ENCODE results near the gene TTC6. TPM values are rescaled to one million over a fixed set of nuclear protein-coding genes. Genes with fewer than 3 reads are reported as not detected.

The TTC6 gene
- total and polyA plus RNA-seq, 4 donors, result 0.74 to 21.7 (median 3.6) TPM

DNA sequence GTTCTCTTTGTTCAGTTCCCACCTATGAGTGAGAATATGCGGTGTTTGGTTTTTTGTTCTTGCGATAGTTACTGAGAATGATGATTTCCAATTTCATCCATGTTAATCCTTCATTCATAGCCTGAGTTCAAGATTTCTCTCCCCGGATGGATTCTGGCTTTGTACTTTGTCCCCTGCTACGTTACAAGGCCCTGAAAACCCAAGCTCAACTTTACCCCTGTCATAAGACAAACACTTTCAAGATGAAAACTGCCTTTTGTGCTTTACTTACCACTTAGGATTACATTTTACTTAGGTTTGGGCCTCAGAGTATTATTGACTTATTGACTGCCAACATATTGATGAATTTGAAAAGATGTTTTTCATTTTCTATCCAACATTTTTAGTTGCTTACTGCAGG is 36.7 kb upstream of the TTC6 start (continued):
- TF ChIP-seq TAF1 (conservative IDR thresholded peaks at IDR 0.05) (no peak), FOXA2 (IDR thresholded peaks at IDR 0.05) (no peak), HNF4G (IDR thresholded peaks at IDR 0.05) (no peak), NR2F2 (IDR thresholded peaks at IDR 0.05) (no peak), RAD21 (IDR thresholded peaks at IDR 0.05) (no peak), RXRA (IDR thresholded peaks at IDR 0.05) (no peak)
- TF ChIP-seq, protein P1, sequence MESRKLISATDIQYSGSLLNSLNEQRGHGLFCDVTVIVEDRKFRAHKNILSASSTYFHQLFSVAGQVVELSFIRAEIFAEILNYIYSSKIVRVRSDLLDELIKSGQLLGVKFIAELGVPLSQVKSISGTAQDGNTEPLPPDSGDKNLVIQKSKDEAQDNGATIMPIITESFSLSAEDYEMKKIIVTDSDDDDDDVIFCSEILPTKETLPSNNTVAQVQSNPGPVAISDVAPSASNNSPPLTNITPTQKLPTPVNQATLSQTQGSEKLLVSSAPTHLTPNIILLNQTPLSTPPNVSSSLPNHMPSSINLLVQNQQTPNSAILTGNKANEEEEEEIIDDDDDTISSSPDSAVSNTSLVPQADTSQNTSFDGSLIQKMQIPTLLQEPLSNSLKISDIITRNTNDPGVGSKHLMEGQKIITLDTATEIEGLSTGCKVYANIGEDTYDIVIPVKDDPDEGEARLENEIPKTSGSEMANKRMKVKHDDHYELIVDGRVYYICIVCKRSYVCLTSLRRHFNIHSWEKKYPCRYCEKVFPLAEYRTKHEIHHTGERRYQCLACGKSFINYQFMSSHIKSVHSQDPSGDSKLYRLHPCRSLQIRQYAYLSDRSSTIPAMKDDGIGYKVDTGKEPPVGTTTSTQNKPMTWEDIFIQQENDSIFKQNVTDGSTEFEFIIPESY (IDR thresholded peaks at IDR 0.05), result no peak

GRCh38 chr14:37559386-37559785 is 36.0 kb upstream of the TTC6 start:
- 93% methylated on average over 6 of the region's 6 CpGs for WGBS
- no peak overlapping the region for H3K9ac ChIP-seq (ENCODE audit: low read depth in 1 of 2, low read length in 2 of 2)
- H3K36me3 ChIP-seq (ENCODE audit: control insufficient read depth in 4 of 4, insufficient read depth in 3 of 4, low read depth in 1 of 4, low read length in 3 of 4), result no peaks in the 10 kb centered on the region
- no peak overlapping the region for H3K27ac ChIP-seq (ENCODE audit: low read depth in 1 of 2, low read length in 2 of 2)
- peaks cover 2 to 14% (median 9%) of the 10 kb centered on the region in 4 donors for H3K4me1 ChIP-seq (ENCODE audit: control insufficient read depth in 4 of 4, insufficient read depth in 4 of 4, low read length in 3 of 4)
- no peak overlapping the region for H3K4me3 ChIP-seq (ENCODE audit: low read depth in 1 of 3, low read length in 3 of 3)
- H3K27me3 ChIP-seq (ENCODE audit: control insufficient read depth in 4 of 4, insufficient read depth in 4 of 4, low read length in 3 of 4), result no peaks in the 10 kb centered on the region
- no peaks in the 10 kb centered on the region for H3K9me3 ChIP-seq (ENCODE audit: control insufficient read depth in 4 of 4, low read length in 3 of 4)
- DNase-seq (ENCODE audit: low spot score), result no peak
- TF ChIP-seq FOXA1 (IDR thresholded peaks at IDR 0.05), result no peak
- TF ChIP-seq, protein P2, sequence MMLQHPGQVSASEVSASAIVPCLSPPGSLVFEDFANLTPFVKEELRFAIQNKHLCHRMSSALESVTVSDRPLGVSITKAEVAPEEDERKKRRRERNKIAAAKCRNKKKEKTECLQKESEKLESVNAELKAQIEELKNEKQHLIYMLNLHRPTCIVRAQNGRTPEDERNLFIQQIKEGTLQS (IDR thresholded peaks at IDR 0.05), result no peak

DNA sequence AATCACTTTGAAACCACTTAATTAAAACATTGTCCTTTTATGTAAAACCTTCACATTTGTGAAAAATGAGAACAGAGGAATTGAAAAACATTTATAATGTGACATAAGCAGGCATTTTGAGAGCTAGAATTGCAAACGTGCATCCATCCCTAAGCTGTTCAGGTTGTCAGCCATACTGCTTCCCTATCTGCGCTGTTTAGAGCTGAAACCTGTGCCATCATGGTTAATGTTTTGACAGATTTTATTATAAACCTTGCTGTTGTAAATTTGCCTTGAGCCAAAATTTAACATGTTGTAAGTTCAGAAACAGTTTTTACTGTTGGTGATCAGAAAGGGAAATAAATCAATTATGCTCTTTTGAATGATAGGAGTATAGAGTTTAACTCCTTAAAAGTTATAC is 32.2 kb upstream of the TTC6 start:
- TF ChIP-seq FOXA2 (IDR thresholded peaks at IDR 0.05) (no peak), SP1 (IDR thresholded peaks at IDR 0.05) (no peak), YY1 (IDR thresholded peaks at IDR 0.05) (no peak), HNF4G (IDR thresholded peaks at IDR 0.05) (no peak), JUND (IDR thresholded peaks at IDR 0.05) (no peak), RXRA (IDR thresholded peaks at IDR 0.05) (no peak), EGR1 (IDR thresholded peaks at IDR 0.05; ENCODE audit: low read depth in 2 of 2) (no peak), HNF4A (conservative IDR thresholded peaks at IDR 0.05) (no peak), TAF1 (conservative IDR thresholded peaks at IDR 0.05) (no peak), NR2F2 (IDR thresholded peaks at IDR 0.05) (no peak), FOXA1 (IDR thresholded peaks at IDR 0.05) (no peak), RAD21 (IDR thresholded peaks at IDR 0.05) (no peak)
- TF ChIP-seq, protein P3, sequence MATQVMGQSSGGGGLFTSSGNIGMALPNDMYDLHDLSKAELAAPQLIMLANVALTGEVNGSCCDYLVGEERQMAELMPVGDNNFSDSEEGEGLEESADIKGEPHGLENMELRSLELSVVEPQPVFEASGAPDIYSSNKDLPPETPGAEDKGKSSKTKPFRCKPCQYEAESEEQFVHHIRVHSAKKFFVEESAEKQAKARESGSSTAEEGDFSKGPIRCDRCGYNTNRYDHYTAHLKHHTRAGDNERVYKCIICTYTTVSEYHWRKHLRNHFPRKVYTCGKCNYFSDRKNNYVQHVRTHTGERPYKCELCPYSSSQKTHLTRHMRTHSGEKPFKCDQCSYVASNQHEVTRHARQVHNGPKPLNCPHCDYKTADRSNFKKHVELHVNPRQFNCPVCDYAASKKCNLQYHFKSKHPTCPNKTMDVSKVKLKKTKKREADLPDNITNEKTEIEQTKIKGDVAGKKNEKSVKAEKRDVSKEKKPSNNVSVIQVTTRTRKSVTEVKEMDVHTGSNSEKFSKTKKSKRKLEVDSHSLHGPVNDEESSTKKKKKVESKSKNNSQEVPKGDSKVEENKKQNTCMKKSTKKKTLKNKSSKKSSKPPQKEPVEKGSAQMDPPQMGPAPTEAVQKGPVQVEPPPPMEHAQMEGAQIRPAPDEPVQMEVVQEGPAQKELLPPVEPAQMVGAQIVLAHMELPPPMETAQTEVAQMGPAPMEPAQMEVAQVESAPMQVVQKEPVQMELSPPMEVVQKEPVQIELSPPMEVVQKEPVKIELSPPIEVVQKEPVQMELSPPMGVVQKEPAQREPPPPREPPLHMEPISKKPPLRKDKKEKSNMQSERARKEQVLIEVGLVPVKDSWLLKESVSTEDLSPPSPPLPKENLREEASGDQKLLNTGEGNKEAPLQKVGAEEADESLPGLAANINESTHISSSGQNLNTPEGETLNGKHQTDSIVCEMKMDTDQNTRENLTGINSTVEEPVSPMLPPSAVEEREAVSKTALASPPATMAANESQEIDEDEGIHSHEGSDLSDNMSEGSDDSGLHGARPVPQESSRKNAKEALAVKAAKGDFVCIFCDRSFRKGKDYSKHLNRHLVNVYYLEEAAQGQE (IDR thresholded peaks at IDR 0.05), result no peak
- TF ChIP-seq, protein P1 (IDR thresholded peaks at IDR 0.05), result no peak
- TF ChIP-seq, protein P2 (IDR thresholded peaks at IDR 0.05), result no peak
- TF ChIP-seq, protein P4, sequence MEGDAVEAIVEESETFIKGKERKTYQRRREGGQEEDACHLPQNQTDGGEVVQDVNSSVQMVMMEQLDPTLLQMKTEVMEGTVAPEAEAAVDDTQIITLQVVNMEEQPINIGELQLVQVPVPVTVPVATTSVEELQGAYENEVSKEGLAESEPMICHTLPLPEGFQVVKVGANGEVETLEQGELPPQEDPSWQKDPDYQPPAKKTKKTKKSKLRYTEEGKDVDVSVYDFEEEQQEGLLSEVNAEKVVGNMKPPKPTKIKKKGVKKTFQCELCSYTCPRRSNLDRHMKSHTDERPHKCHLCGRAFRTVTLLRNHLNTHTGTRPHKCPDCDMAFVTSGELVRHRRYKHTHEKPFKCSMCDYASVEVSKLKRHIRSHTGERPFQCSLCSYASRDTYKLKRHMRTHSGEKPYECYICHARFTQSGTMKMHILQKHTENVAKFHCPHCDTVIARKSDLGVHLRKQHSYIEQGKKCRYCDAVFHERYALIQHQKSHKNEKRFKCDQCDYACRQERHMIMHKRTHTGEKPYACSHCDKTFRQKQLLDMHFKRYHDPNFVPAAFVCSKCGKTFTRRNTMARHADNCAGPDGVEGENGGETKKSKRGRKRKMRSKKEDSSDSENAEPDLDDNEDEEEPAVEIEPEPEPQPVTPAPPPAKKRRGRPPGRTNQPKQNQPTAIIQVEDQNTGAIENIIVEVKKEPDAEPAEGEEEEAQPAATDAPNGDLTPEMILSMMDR (IDR thresholded peaks at IDR 0.05; ENCODE audit: low read depth, low read length, missing input control), result no peak
- 82% methylated on average over 2 of the region's 2 CpGs for WGBS
- Histone ChIP-seq H3K36me3 (ENCODE audit: control insufficient read depth in 4 of 4, insufficient read depth in 3 of 4, low read depth in 1 of 4, low read length in 3 of 4) (no peaks in the 10 kb centered on the region), H3K4me3 (ENCODE audit: low read depth in 1 of 3, low read length in 3 of 3) (no peak overlapping the region), H3K4me1 (ENCODE audit: control insufficient read depth in 4 of 4, insufficient read depth in 4 of 4, low read length in 3 of 4) (peaks cover 2 to 34% (median 24%) of the 10 kb centered on the region in 4 donors), H3K27me3 (ENCODE audit: control insufficient read depth in 4 of 4, insufficient read depth in 4 of 4, low read length in 3 of 4) (no peaks in the 10 kb centered on the region), H3K27ac (ENCODE audit: low read depth in 1 of 2, low read length in 2 of 2) (no peak overlapping the region), H3K9me3 (ENCODE audit: control insufficient read depth in 4 of 4, low read length in 3 of 4) (no peaks in the 10 kb centered on the region), H3K9ac (ENCODE audit: low read depth in 1 of 2, low read length in 2 of 2) (no peak overlapping the region)
- no peak for DNase-seq (ENCODE audit: low spot score)

All from liver (tissue), 9 donors.